Activated naive CD4-positive, alpha-beta T cell treated with anti-CD3 and anti-CD28 coated beads, Interleukin-2, amount 50 U/mL, for 16 hours (primary cell): Measurements from ENCODE around the gene KHDC1.
"Not testable (repeated sequence)": the region's sequence is repeated elsewhere in the genome, so short reads cannot be mapped to it uniquely, and the experiment has no call there.

ENCODE experiments used
- DNase-seq: peaks from one replicate; pipeline ENCODE4 v3.0.0-alpha.2; 2020

Gene KHDC1

GRCh38 chr6:73248192-73248903 is 14.6 kb downstream of the KHDC1 start:
- no peak for DNase-seq

- no peak for DNase-seq
These were observed 21.0 kb downstream of the KHDC1 start for GRCh38 chr6:73242001-73242400.

DNA sequence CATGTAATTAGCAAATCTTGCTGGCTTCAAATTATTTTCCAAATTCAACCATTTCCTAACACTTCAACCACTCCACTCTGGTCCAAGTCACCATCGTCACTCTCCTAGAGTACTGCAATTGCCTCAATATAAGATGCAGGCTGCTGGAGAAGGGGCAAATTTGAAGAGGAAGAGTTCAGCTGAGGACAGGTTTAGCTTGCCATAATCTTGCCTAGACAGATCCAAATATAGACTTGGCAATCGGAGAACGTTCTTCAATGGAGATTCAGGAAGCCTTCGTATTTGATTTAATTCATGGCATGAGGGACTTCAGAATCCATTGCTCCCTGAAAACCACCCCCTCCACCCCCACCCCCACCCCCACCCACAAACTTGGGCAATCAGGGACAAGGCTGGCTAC is 22.3 kb downstream of the KHDC1 start:
- no peak for DNase-seq

- DNase-seq, result no peak
These were observed 26.7 kb downstream of the KHDC1 start for GRCh38 chr6:73236144-73236750.

GRCh38 chr6:73234733-73235132 is 28.3 kb downstream of the KHDC1 start:
- no peak for DNase-seq

- DNase-seq, result not testable (repeated sequence)
These were observed 29.0 kb downstream of the KHDC1 start for GRCh38 chr6:73233971-73234370.

DNA sequence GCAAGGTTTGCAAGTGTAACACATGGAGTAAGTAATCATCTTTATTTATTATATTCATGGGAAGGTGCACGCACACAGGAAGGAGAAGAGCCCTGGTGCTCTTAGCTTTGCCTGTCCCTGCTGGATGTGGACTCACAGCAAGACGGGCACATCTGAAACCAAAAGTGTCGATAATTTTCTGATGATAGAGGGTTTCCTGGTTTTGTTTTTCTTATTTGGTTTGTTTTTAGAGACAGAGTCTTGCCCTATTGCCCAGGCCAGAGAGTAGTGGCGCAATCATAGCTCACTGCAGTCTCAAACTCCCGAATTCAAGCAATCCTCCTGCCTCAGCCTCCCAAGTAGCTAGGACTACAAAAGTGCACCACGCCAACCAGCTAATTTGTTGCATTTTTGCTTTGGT is 29.9 kb downstream of the KHDC1 start:
- no peak for DNase-seq

DNA sequence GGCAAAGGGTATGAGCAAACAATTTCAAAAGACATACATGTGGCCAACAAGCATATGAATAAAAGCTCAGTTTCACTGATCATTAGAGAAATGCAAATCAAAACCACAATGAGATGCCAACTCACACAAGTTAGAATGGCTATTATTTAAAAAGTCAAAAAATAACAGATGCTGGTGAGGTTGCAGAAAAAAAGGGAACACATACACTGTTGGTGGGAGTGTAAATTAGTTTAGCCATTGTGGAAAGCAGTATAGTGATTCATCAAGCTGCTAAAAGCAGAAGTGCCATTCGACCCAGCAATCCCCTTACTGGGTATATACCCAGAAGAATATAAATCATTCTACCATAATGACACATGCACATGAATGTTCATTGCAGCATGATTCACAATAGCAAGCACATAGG is 31.0 kb downstream of the KHDC1 start:
- no peak for DNase-seq

DNA sequence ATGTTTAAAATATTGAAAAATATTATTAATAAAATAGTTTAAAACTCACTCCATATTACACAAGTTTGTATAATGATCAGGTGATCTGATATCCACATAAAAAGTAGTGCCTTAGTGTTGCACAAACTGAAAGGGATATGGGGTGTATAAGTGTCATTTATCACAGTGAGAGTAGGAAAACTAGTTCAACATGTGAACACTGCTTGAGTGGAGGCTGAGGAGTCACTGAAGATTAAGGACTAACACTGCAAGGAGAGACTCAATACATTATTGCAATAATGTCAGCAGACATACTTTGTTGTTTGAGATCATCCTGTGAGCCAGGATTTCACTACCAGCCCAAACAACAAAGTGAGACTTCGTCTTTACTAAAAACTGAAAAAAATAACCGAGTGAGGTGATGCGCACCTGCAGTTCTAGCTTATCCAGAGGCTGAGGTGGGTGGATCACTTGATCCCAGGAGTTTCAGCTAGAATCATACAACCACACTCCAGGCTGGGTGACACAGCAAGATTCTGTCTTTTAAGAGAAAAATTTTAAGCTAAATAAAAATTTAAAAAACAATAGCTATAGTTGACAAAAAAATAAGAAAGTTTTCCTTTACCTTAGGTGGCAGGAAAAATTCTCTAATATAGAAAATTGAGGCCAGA is 35.3 kb downstream of the KHDC1 start:
- DNase-seq, result no peak

DNA sequence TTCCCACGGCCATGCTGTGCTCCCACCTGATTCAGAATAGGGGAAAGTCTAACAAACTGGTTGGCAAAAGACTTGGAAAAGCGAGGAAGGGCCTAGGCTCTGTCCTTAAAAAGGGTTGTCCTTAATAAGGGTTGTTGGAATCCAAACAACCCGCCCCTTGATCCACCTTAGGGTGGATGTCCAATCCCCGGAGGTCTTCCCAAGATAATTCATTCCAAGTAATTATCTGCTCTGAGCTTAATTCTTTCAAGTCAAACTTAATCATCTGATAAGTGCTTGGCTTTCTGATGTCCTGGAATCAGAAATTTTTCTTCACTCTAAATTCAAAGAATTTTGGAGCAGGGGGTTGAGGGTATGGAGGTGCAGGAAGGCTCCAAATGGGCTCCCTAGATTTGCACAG is 37.6 kb downstream of the KHDC1 start, which contains the start of gene KHDC1L:
KHDC1L (minus strand) TSS at position 101 of the 400 bp plus-strand sequence; CDS start at position 13, 88 bp downstream.
- DNase-seq, result no peak

- DNase-seq, result no peak
These were observed 46.1 kb downstream of the KHDC1 start for GRCh38 chr6:73216859-73217258.

DNA sequence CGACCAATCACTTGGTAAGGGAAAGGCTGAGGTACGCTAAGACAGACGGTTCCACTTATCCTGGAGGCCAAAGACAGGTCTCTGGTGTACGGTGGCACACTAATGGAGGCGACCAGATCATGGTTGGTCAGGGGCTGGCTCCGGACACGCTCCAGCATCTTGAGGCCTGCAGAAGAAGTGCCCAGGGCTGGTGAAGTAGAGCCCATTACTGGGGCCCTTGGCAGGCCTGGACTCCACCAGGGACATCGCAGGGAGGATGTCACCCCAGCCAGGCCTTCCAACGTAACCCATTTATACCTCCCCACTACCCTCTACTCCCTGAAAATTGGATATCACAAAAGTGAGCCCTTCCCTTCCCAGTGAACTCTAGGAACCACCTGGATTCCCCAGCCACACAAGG is 53.9 kb downstream of the KHDC1 start:
- no peak for DNase-seq

DNA sequence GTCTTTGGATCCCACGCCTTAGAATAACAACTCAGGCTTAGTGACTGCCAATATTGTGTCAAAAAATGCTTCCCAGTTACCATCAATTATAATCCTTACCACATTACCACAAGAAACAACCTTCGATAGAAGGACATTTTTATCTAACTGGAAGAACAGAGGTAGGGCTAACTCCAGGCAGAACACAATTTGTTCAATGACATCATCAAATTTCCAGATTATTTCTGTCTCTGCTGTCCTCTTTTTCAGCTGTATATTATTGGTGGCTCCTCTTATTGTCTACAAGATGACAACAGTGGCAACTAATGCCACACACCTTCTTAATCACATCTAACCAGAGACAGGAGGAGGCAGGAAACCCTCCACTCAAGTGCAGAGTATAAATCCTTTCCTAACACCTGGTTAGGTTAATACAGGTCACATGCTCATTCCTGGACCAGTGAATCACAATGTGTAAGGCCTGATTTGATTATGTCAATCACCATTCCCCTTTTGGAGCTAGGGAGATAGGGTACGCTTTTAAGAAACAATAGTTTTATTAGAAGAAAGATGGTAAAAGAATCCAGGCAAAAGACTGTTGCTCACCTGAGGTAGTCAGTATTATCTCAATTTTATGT is 55.7 kb downstream of the KHDC1 start:
- DNase-seq, result no peak

DNA sequence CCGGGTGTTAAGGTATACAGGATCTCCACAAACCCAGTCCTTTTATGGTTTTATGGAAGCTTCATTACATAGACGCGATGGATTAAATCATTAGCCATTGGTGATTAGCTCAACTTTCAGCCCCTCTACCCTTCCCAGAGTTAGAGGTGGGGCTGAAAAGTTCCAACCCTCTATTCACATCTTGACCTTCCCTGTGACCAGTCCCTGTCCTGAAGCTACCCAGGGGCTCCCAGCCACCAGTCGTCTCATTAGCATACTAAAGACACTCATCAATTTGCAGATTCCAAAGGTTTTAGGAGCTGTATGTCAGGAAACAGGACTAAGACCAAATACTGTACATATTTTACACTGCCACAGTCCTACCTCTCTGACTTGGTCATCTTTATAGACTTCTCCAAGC is 58.7 kb downstream of the KHDC1 start:
- DNase-seq, result no peak

GRCh38 chr6:73203098-73203497 is 59.9 kb downstream of the KHDC1 start:
- no peak for DNase-seq

- no peak for DNase-seq
These were observed 62.3 kb downstream of the KHDC1 start for GRCh38 chr6:73200735-73201134.

DNA sequence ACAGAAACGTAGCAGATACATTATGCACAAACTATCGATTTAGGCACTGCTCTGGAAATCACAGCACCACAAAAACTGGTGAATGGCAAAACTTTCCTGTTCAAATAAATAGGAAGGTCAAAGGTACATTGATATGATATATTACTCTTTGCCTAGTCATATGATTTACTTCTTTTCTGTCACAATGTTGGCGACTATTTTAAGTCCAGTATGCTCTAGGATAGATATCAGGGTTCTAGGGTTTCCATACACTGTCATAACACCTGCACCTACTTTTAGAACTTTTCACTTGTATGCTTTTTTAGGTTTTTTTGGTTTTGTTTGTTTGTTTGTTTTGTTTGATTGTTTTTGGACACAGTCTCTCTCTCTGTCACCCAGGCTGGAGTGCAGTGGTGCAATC is 62.7 kb downstream of the KHDC1 start:
- no peak for DNase-seq

DNA sequence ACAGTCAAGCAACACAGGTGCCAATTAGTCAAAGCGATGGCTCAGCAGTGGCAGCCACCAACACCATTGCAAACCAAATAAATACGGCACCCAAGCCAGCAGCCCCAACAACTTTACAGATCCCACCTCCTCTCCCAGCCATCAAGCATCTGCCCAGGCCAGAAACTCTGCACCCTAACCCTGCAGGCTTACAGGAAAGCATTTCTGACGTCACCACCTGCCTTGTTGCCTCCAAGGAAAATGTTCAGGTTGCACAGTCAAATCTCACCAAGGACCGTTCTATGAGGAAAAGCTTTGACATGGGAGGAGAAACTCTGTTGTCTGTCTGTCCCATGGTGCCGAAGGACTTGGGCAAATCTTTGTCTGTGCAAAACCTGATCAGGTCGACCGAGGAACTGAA is 68.3 kb downstream of the KHDC1 start:
- no peak for DNase-seq

DNA sequence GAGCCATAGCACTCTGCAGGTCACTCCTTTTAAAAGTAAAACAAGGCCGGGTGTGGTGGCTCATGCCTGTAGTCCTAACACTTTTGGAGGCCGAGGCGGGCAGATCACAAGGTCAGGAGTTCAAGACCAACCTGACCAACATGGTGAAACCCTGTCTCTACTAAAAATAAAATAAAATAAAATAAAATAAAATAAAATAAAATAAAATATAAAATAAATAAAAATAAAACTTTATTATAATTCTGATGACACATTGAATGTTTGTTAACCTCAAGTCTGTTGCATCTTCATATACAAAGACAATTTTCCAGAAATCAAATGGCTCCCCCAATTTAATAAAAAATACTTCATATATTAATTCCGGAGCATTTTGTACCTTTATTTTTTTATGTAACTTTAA is 69.7 kb downstream of the KHDC1 start:
- not testable (repeated sequence) for DNase-seq
